OCI-LY1 (cell line): Measurements from ENCODE around the gene SLC2A1.

Source experiments
- H2AFZ ChIP-seq: fragments of 200-600 bp; sonication (generic), shearing (Covaris generic); 2 replicates; pipeline ENCODE4 v1.6.0; 2014; ENCODE audit warnings: antibody characterized with exemption, mild to moderate bottlenecking, low read length
- H3F3A ChIP-seq: fragments of 200-600 bp; sonication (generic), shearing (Covaris generic); 2 replicates; pipeline ENCODE4 v1.6.0; 2014; ENCODE audit warnings: mild to moderate bottlenecking, antibody characterized with exemption, low read length, moderate library complexity; ENCODE audit not compliant: insufficient read depth
- H3K27ac ChIP-seq: fragments of 200-600 bp; sonication (generic); 2 replicates; pipeline ENCODE4 v1.5.1; 2014; ENCODE audit warnings: low read length, mixed run types, mild to moderate bottlenecking, low read depth; ENCODE audit not compliant: poor library complexity, severe bottlenecking
- H3K27me3 ChIP-seq: fragments of 200-600 bp; sonication (generic); 2 replicates; pipeline ENCODE4 v1.6.0; 2014; ENCODE audit warnings: antibody characterized with exemption, mild to moderate bottlenecking, low read length, moderate library complexity; ENCODE audit not compliant: insufficient read depth
- H3K36me3 ChIP-seq: fragments of 200-600 bp; sonication (generic); 2 replicates; pipeline ENCODE4 v1.6.1; 2014; ENCODE audit warnings: mild to moderate bottlenecking, antibody characterized with exemption, low read length, moderate library complexity, mixed read lengths; ENCODE audit not compliant: insufficient read depth
- H3K4me1 ChIP-seq: fragments of 200-600 bp; sonication (generic); 2 replicates; pipeline ENCODE4 v1.5.1; 2014; ENCODE audit warnings: mild to moderate bottlenecking, low read length, moderate library complexity; ENCODE audit not compliant: insufficient read depth, severe bottlenecking
- H3K4me2 ChIP-seq: fragments of 200-600 bp; sonication (generic), shearing (Covaris generic); 2 replicates; pipeline ENCODE4 v1.6.1; 2014; ENCODE audit warnings: low read length
- H3K4me3 ChIP-seq: fragments of 200-600 bp; sonication (generic); 2 replicates; pipeline ENCODE4 v1.5.1; 2014; ENCODE audit warnings: low read length, low read depth, mild to moderate bottlenecking, mixed read lengths; ENCODE audit not compliant: poor library complexity, severe bottlenecking
- H3K79me2 ChIP-seq: fragments of 200-600 bp; shearing (Covaris generic); 2 replicates; pipeline ENCODE4 v1.6.1; 2016; ENCODE audit warnings: mixed run types, low read length, mixed read lengths; ENCODE audit not compliant: insufficient read depth
- H3K9ac ChIP-seq: fragments of 200-600 bp; sonication (generic), shearing (Covaris generic); 2 replicates; pipeline ENCODE4 v1.6.1; 2014; ENCODE audit warnings: mild to moderate bottlenecking, low read length, mixed read lengths
- H3K9me2 ChIP-seq: fragments of 200-600 bp; sonication (generic), shearing (Covaris generic); 2 replicates; pipeline ENCODE4 v1.6.1; 2014; ENCODE audit warnings: low read depth, mild to moderate bottlenecking, low read length, mixed read lengths
- H3K9me3 ChIP-seq: fragments of 200-600 bp; shearing (Covaris generic); 2 replicates; pipeline ENCODE4 v1.6.1; 2014; ENCODE audit warnings: low read length, mixed read lengths
- H4K20me1 ChIP-seq: fragments of 200-600 bp; sonication (generic), shearing (Covaris generic); 2 replicates; pipeline ENCODE4 v1.6.0; 2016; ENCODE audit warnings: mild to moderate bottlenecking, low read length; ENCODE audit not compliant: insufficient read depth
- EZH2 ChIP-seq: fragments of 200-600 bp; sonication (generic), shearing (Covaris generic); IDR thresholded peaks from 2 replicates; pipeline ENCODE4 v1.8.0; 2017; ENCODE audit warnings: borderline replicate concordance, mixed run types, mild to moderate bottlenecking, antibody characterized with exemption, low read length, moderate library complexity, mixed read lengths
- TF ChIP-seq, protein P1 (sequence below): fragments of 200-600 bp; sonication (generic), shearing (Covaris generic); IDR thresholded peaks from 2 replicates; pipeline ENCODE4 v1.5.1; 2017; ENCODE audit warnings: mild to moderate bottlenecking, antibody characterized with exemption, low read length, moderate library complexity, mixed read lengths

The SLC2A1 gene

GRCh38 chr1:42917241-42917495 is 41.5 kb downstream of the SLC2A1 start:
- Histone ChIP-seq H3K4me2 (no peak overlapping the region), H3K9me2 (no peaks in the 10 kb centered on the region), H3K4me3 (no peak overlapping the region), H3K9ac (no peak overlapping the region), H2AFZ (no peak overlapping the region), H3K27me3 (no peaks in the 10 kb centered on the region), H3K27ac (no peak overlapping the region), H3K4me1 (no peaks in the 10 kb centered on the region), H3K36me3 (no peaks in the 10 kb centered on the region), H4K20me1 (no peaks in the 10 kb centered on the region), H3K79me2 (no peaks in the 10 kb centered on the region), H3F3A (no peaks in the 10 kb centered on the region), H3K9me3 (peaks cover 16% of the 10 kb centered on the region; the same call in 1 of the 2 replicates)
- no peak for TF ChIP-seq EZH2
- TF ChIP-seq, protein P1, sequence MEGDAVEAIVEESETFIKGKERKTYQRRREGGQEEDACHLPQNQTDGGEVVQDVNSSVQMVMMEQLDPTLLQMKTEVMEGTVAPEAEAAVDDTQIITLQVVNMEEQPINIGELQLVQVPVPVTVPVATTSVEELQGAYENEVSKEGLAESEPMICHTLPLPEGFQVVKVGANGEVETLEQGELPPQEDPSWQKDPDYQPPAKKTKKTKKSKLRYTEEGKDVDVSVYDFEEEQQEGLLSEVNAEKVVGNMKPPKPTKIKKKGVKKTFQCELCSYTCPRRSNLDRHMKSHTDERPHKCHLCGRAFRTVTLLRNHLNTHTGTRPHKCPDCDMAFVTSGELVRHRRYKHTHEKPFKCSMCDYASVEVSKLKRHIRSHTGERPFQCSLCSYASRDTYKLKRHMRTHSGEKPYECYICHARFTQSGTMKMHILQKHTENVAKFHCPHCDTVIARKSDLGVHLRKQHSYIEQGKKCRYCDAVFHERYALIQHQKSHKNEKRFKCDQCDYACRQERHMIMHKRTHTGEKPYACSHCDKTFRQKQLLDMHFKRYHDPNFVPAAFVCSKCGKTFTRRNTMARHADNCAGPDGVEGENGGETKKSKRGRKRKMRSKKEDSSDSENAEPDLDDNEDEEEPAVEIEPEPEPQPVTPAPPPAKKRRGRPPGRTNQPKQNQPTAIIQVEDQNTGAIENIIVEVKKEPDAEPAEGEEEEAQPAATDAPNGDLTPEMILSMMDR: no peak

GRCh38 chr1:42915456-42915855 is 43.2 kb downstream of the SLC2A1 start:
- H3K9me2 ChIP-seq: no peaks in the 10 kb centered on the region
- H3K79me2 ChIP-seq: no peaks in the 10 kb centered on the region
- H2AFZ ChIP-seq: no peak overlapping the region
- H3K4me3 ChIP-seq: no peak overlapping the region
- no peaks in the 10 kb centered on the region for H3K27me3 ChIP-seq
- no peak overlapping the region for H3K4me2 ChIP-seq
- no peaks in the 10 kb centered on the region for H3F3A ChIP-seq
- no peaks in the 10 kb centered on the region for H4K20me1 ChIP-seq
- TF ChIP-seq, protein P1: no peak
- TF ChIP-seq EZH2: no peak
- no peak overlapping the region for H3K27ac ChIP-seq
- H3K9me3 ChIP-seq: peaks cover 16% of the 10 kb centered on the region; the same call in 1 of the 2 replicates
- no peak overlapping the region for H3K9ac ChIP-seq
- H3K36me3 ChIP-seq: no peaks in the 10 kb centered on the region
- H3K4me1 ChIP-seq: no peaks in the 10 kb centered on the region

GRCh38 chr1:42914092-42914627 is 44.5 kb downstream of the SLC2A1 start:
- Histone ChIP-seq H3K9me2 (no peaks in the 10 kb centered on the region), H3K4me2 (no peak overlapping the region), H2AFZ (no peak overlapping the region), H3K36me3 (no peaks in the 10 kb centered on the region), H4K20me1 (no peaks in the 10 kb centered on the region), H3K9ac (no peak overlapping the region), H3K4me1 (no peaks in the 10 kb centered on the region), H3K27me3 (no peaks in the 10 kb centered on the region), H3K27ac (no peak overlapping the region), H3K79me2 (no peaks in the 10 kb centered on the region), H3K4me3 (no peak overlapping the region), H3F3A (no peaks in the 10 kb centered on the region), H3K9me3 (peaks cover 16% of the 10 kb centered on the region; the same call in 1 of the 2 replicates)
- TF ChIP-seq, protein P1: no peak
- TF ChIP-seq EZH2: no peak
